Peyer's patch (tissue), 4 donors: ENCODE measurements around the gene CCNH. TPM values are rescaled to one million over a fixed set of nuclear protein-coding genes. Genes with fewer than 3 reads are reported as not detected.

Experiments
- DNase-seq, 3 donors: peaks; one replicate each; pipeline ENCODE4 v3.0.0-alpha.2; 2017 to 2019
- H3K27ac ChIP-seq, 4 donors: fragments of 200-600 bp; sonication (generic); one replicate each; pipeline ENCODE4 v1.5.1; 2016 to 2019
- H3K27me3 ChIP-seq, 2 donors: fragments of 200-600 bp; sonication (generic); one replicate each; pipeline ENCODE4 v1.5.1; 2019
- H3K36me3 ChIP-seq, 3 donors: fragments of 200-600 bp; sonication (generic); one replicate each; pipeline ENCODE4 v1.5.1; 2016 to 2019
- H3K4me1 ChIP-seq, 4 donors: fragments of 200-600 bp; sonication (generic); one replicate each; pipeline ENCODE4 v1.5.1; 2016 to 2019
- H3K4me3 ChIP-seq, 4 donors: fragments of 200-600 bp; sonication (generic); 1 replicate in 3 of 4; 2 replicates in 1 of 4; pipeline ENCODE4 v1.5.1; 2016 to 2019; ENCODE audit warnings: mild to moderate bottlenecking in 1 of 4
- H3K9me3 ChIP-seq, 4 donors: fragments of 200-600 bp; sonication (generic); one replicate each; pipeline ENCODE4 v1.5.1; 2016 to 2019; ENCODE audit warnings: mild to moderate bottlenecking in 1 of 4
- CTCF ChIP-seq, 6 experiments: fragments of 450-650 bp in 4 of 6; fragments of 200-600 bp in 2 of 6; sonication (generic) in 1 of 6; IDR thresholded peaks; one replicate each; pipeline ENCODE4 v1.5.1; 2017 to 2019; ENCODE audit warnings: antibody characterized with exemption in 6 of 6, mild to moderate bottlenecking in 3 of 6, moderate library complexity in 1 of 6
- POLR2A ChIP-seq, 2 donors: fragments of 450-650 bp; IDR thresholded peaks; one replicate each; pipeline ENCODE4 v1.5.1; 2017; ENCODE audit warnings: antibody characterized with exemption in 2 of 2, mild to moderate bottlenecking in 2 of 2, moderate library complexity in 2 of 2
- total RNA-seq, 4 donors: library from RNA; depleted of rRNA; stranded (reverse); fragments of >200 nt; gene quantifications; one replicate each; pipeline ENCODE4 v1.1.0, GENCODE V29; 2016

Gene CCNH
- total RNA-seq, 4 donors from 2014 or later = 81.7 to 370 (median 127) TPM

GRCh38 chr5:87367243-87367642 is 45.5 kb downstream of the CCNH start:
- Histone ChIP-seq H3K9me3 (no peaks in the 10 kb centered on the region), H3K27me3 (no peaks in the 10 kb centered on the region), H3K36me3 (peaks cover 0 to 46% (median 0%) of the 10 kb centered on the region in 3 donors), H3K27ac (no peak overlapping the region), H3K4me3 (no peak overlapping the region), H3K4me1 (no peaks in the 10 kb centered on the region)
- TF ChIP-seq POLR2A (IDR thresholded peaks at IDR 0.05) = no peak
- no peak for TF ChIP-seq CTCF (IDR thresholded peaks at IDR 0.05)
- DNase-seq = no peak

GRCh38 chr5:87361536-87362213 is 51.1 kb downstream of the CCNH start:
- H3K4me3 ChIP-seq = no peak overlapping the region
- TF ChIP-seq CTCF (IDR thresholded peaks at IDR 0.05) (no peak), POLR2A (IDR thresholded peaks at IDR 0.05) (no peak)
- H3K9me3 ChIP-seq = no peaks in the 10 kb centered on the region
- H3K27ac ChIP-seq = no peak overlapping the region
- no peaks in the 10 kb centered on the region for H3K4me1 ChIP-seq
- no peak for DNase-seq
- H3K36me3 ChIP-seq = peaks cover 0 to 29% (median 0%) of the 10 kb centered on the region in 3 donors
- no peaks in the 10 kb centered on the region for H3K27me3 ChIP-seq

- Histone ChIP-seq H3K27me3 (no peaks in the 10 kb centered on the region), H3K9me3 (no peaks in the 10 kb centered on the region), H3K27ac (no peak overlapping the region), H3K4me1 (no peaks in the 10 kb centered on the region), H3K36me3 (peaks cover 0 to 23% (median 0%) of the 10 kb centered on the region in 3 donors), H3K4me3 (no peak overlapping the region)
- no peak for DNase-seq
- no peak for TF ChIP-seq POLR2A (IDR thresholded peaks at IDR 0.05)
- no peak for TF ChIP-seq CTCF (IDR thresholded peaks at IDR 0.05)
Observed at GRCh38 chr5:87361031-87361445, 51.7 kb downstream of the CCNH start.

GRCh38 chr5:87360132-87360531 is 52.6 kb downstream of the CCNH start:
- Histone ChIP-seq H3K27ac (no peak overlapping the region), H3K4me3 (no peak overlapping the region), H3K9me3 (no peaks in the 10 kb centered on the region), H3K4me1 (no peaks in the 10 kb centered on the region), H3K27me3 (no peaks in the 10 kb centered on the region), H3K36me3 (peaks cover 0 to 20% (median 0%) of the 10 kb centered on the region in 3 donors)
- DNase-seq = no peak
- TF ChIP-seq POLR2A (IDR thresholded peaks at IDR 0.05) (no peak), CTCF (IDR thresholded peaks at IDR 0.05) (no peak)

- peaks cover 0 to 22% (median 0%) of the 10 kb centered on the region in 3 donors for H3K36me3 ChIP-seq
- no peaks in the 10 kb centered on the region for H3K27me3 ChIP-seq
- H3K9me3 ChIP-seq = no peaks in the 10 kb centered on the region
- no peak overlapping the region for H3K27ac ChIP-seq
- no peaks in the 10 kb centered on the region for H3K4me1 ChIP-seq
- TF ChIP-seq CTCF (IDR thresholded peaks at IDR 0.05) (no peak), POLR2A (IDR thresholded peaks at IDR 0.05) (no peak)
- H3K4me3 ChIP-seq = no peak overlapping the region
- DNase-seq = no peak
Observed at GRCh38 chr5:87359106-87359505, 53.6 kb downstream of the CCNH start.
